GM23338 (cell line): ENCODE results near the gene SYTL1. TPM values are rescaled to one million over a fixed set of nuclear protein-coding genes. Genes with fewer than 3 reads are reported as not detected.

Experiments used
- ATAC-seq: fragments of 200-7000 bp; cut with Tn5 transposase; 3 replicates; pipeline ENCODE4 v1.9.1; 2020
- DNase-seq: peaks from one replicate; pipeline ENCODE4 v3.0.0-alpha.2; 2015; ENCODE audit warnings: low spot score
- H2AFZ ChIP-seq: fragments of 200-600 bp; sonication (generic); 2 replicates; pipeline ENCODE4 v1.8.0; 2016; ENCODE audit warnings: antibody characterized with exemption, mild to moderate bottlenecking, moderate library complexity
- H3F3A ChIP-seq: fragments of 200-600 bp; sonication (generic); replicated peaks from 2 replicates; pipeline ENCODE4 v1.8.0; 2017; ENCODE audit warnings: antibody characterized with exemption, mixed run types, low read depth
- H3K27ac ChIP-seq: fragments of 200-600 bp; sonication (generic); 2 replicates; pipeline ENCODE4 v1.6.1; 2016; ENCODE audit warnings: low read depth
- H3K27me3 ChIP-seq: fragments of 200-600 bp; sonication (generic); 2 replicates; pipeline ENCODE4 v1.8.0; 2016; ENCODE audit warnings: mild to moderate bottlenecking, mixed run types, moderate library complexity; ENCODE audit not compliant: insufficient read depth
- H3K36me3 ChIP-seq: fragments of 200-600 bp; sonication (generic); 2 replicates; pipeline ENCODE4 v1.8.0; 2016; ENCODE audit warnings: mild to moderate bottlenecking; ENCODE audit not compliant: insufficient read depth
- H3K4me1 ChIP-seq: fragments of 200-600 bp; sonication (generic); 2 replicates; pipeline ENCODE4 v1.8.0; 2016; ENCODE audit warnings: mild to moderate bottlenecking, moderate library complexity; ENCODE audit not compliant: insufficient read depth
- H3K4me2 ChIP-seq: fragments of 200-600 bp; sonication (generic); 2 replicates; pipeline ENCODE4 v1.7.1; 2017; ENCODE audit warnings: mixed run types
- H3K4me3 ChIP-seq: fragments of 200-600 bp; sonication (generic); 2 replicates; pipeline ENCODE4 v1.6.1; 2016; ENCODE audit warnings: mixed run types
- H3K79me2 ChIP-seq: fragments of 200-600 bp; sonication (generic); replicated peaks from 2 replicates; pipeline ENCODE4 v1.8.0; 2017; ENCODE audit warnings: mild to moderate bottlenecking; ENCODE audit not compliant: insufficient read depth
- H3K9me2 ChIP-seq: fragments of 200-600 bp; sonication (generic); 2 replicates; pipeline ENCODE4 v1.8.0; 2017; ENCODE audit not compliant: insufficient read depth
- H4K20me1 ChIP-seq: fragments of 200-600 bp; sonication (generic); replicated peaks from 2 replicates; pipeline ENCODE4 v1.8.0; 2017; ENCODE audit warnings: mild to moderate bottlenecking; ENCODE audit not compliant: insufficient read depth
- H3K27ac Mint-ChIP-seq: 2 replicates; pipeline ENCODE4 v1.8.0; 2020; ENCODE audit warnings: inconsistent platforms, mild to moderate bottlenecking, moderate library complexity, mixed read lengths
- H3K27me3 Mint-ChIP-seq: 3 replicates; pipeline ENCODE4 v1.8.0; 2022; ENCODE audit warnings: low read depth, mild to moderate bottlenecking, moderate library complexity, mixed read lengths, inconsistent platforms; ENCODE audit not compliant: insufficient read depth, poor library complexity
- H3K36me3 Mint-ChIP-seq: 3 replicates; pipeline ENCODE4 v1.8.0; 2021; ENCODE audit warnings: low read depth, mild to moderate bottlenecking, inconsistent platforms, moderate library complexity, mixed read lengths
- H3K4me1 Mint-ChIP-seq: 3 replicates; pipeline ENCODE4 v1.8.0; 2020; ENCODE audit warnings: mild to moderate bottlenecking, inconsistent platforms, mixed read lengths
- H3K4me3 Mint-ChIP-seq: 3 replicates; pipeline ENCODE4 v1.8.0; 2021; ENCODE audit warnings: moderate library complexity, mild to moderate bottlenecking, inconsistent platforms, mixed read lengths
- H3K9me3 Mint-ChIP-seq: 3 replicates; pipeline ENCODE4 v1.8.0; 2020; ENCODE audit warnings: moderate library complexity, mild to moderate bottlenecking, inconsistent platforms, mixed read lengths
- CTCF ChIP-seq, 2 experiments: fragments of 200-600 bp in 1 of 2; sonication (generic) in 1 of 2; conservative IDR thresholded peaks; 2 replicates each; pipeline versions ENCODE4 v1.5.1 to v1.6.1; 2016 to 2017; ENCODE audit warnings: antibody characterized with exemption in 2 of 2, low read depth in 2 of 2, mild to moderate bottlenecking in 2 of 2, moderate library complexity in 1 of 2
- REST ChIP-seq: IDR thresholded peaks from one replicate; pipeline ENCODE4 v1.6.1; 2018; ENCODE audit warnings: antibody characterized with exemption; ENCODE audit not compliant: unreplicated experiment
- ZNF331 ChIP-seq: fragments of 250-450 bp; sonication (Bioruptor Pico); IDR thresholded peaks from 2 replicates; pipeline ENCODE4 v1.5.0; 2020; ENCODE audit warnings: low read depth, mild to moderate bottlenecking, moderate library complexity
- ZNF462 ChIP-seq: fragments of 250-450 bp; sonication (Bioruptor Pico); IDR thresholded peaks from 2 replicates; pipeline ENCODE4 v1.5.0; 2020; ENCODE audit warnings: mild to moderate bottlenecking, moderate library complexity
- polyA plus RNA-seq: library from polyadenylated mRNA; unstranded; fragments of >200 nt; fragmentation: Nextera tagmentation; extraction: Ambion mirVana; gene quantifications from 2 replicates; pipeline ENCODE4 v1.2.1, GENCODE V29; 2016
- total RNA-seq: library from RNA; depleted of rRNA; stranded (reverse); fragments of >200 nt; shearing (Covaris generic); gene quantifications from 2 replicates; pipeline ENCODE4 v1.2.3, GENCODE V29; 2014

The SYTL1 gene
- total and polyA plus RNA-seq, 2 experiments from 2014 or later: 4.9 to 12.3 TPM

DNA sequence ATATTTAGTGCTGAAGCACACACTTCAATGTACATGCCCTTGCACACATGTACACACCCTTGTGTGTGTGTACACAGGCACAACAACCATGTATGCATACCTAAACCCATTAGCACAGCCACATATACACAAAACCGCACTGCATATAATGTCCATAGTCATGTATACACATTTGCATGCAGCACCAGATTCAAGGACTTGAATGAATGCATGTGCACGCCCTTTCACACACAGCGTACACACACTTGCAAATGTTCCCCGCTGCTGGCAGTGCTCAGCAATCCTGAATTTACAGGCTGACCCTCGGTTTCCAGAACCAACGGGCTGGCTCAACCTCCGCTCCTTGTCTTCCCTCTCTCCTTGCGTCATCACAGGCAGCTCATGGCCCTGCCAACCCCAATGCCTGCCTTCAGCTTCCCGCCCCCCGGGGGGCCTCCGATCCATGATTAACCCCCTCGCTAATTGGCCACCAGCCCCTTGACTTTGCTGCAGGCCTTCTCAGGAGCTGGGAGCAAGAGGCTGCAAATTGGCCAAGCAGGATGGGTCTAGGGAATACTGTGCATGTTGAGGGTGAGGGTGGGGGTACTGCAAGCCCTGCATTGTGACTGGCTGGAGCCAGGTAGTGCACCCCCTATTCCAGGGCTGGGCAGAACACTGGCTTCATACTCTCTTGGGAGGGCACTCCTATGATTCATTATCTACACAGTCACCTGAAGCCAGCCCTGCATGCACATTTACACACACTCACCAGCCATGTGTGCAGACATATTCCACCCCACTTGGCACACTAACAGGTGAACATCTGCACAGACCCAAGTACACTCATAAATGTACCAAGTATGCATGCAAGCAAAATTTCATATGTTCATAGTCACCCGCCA is 58.5 kb downstream of the SYTL1 start:
- Mint-ChIP-seq H3K4me1 (peaks cover 63% of the 10 kb centered on the region), H3K27me3 (peaks cover 20% of the 10 kb centered on the region), H3K9me3 (no peaks in the 10 kb centered on the region), H3K36me3 (peaks cover 4% of the 10 kb centered on the region; the same call in 1 of the 3 replicates), H3K27ac (no peak overlapping the region), H3K4me3 (no peak overlapping the region)
- no peak overlapping the region for H3K4me2 ChIP-seq
- no peaks in the 10 kb centered on the region for H3K36me3 ChIP-seq
- ATAC-seq: no peak
- H2AFZ ChIP-seq: no peak overlapping the region
- no peaks in the 10 kb centered on the region for H3K9me2 ChIP-seq
- TF ChIP-seq ZNF462 (CRISPR knock-in tag) (no peak), REST (no peak), ZNF331 (no peak), CTCF (conservative IDR thresholded peaks at IDR 0.05; ENCODE audit: low read depth in 2 of 2) (no peak)
- no peak overlapping the region for H3K27ac ChIP-seq
- no peak overlapping the region for H3K4me3 ChIP-seq
- H3K79me2 ChIP-seq: no peaks in the 10 kb centered on the region
- H3K27me3 ChIP-seq: no peaks in the 10 kb centered on the region
- peak; percentile 43 for DNase-seq
- H3K4me1 ChIP-seq: peaks cover 43% of the 10 kb centered on the region
- H4K20me1 ChIP-seq: no peaks in the 10 kb centered on the region
- peaks cover 22% of the 10 kb centered on the region for H3F3A ChIP-seq
